H1 (cell line): Measurements from ENCODE around the gene POM121L2. TPM values are rescaled to one million over a fixed set of nuclear protein-coding genes. Genes with fewer than 3 reads are reported as not detected.

Experiments used
- CTCF ChIA-PET: fragments of 300-600 bp; sonication (Branson Sonifier 250); formaldehyde crosslinking; loops from one replicate; lab custom pipeline; 2021; ENCODE audit not compliant: partially characterized antibody; lab: Charles Lee
- POLR2A ChIA-PET: fragments of 300-600 bp; sonication (Branson Sonifier 250); formaldehyde crosslinking; loops from one replicate; lab custom pipeline; 2021; ENCODE audit warnings: inconsistent platforms; ENCODE audit not compliant: partially characterized antibody; lab: Charles Lee
- DNase-seq, 2 experiments: peaks; one replicate each; pipeline versions ENCODE4 v3.0.0 to v3.0.0-alpha.2; 2010 to 2022; ENCODE audit warnings: low spot score in 2 of 2, low read depth in 1 of 2, mixed read lengths in 1 of 2
- FAIRE-seq: peaks from 2 replicates; lab custom pipeline; 2011; peaks lifted over from hg19 to GRCh38; lab: Jason Lieb, UNC
- H2AFZ ChIP-seq: 2 replicates; pipeline ENCODE4 v1.8.1; 2012; ENCODE audit warnings: low read length, inconsistent platforms
- H2AK5ac ChIP-seq: 2 replicates; pipeline ENCODE4 v1.6.1; 2013; ENCODE audit warnings: low read depth, low read length
- H2BK120ac ChIP-seq: replicated peaks from 2 replicates; pipeline ENCODE3; 2013; ENCODE audit warnings: low read depth, low read length, inconsistent platforms
- H2BK12ac ChIP-seq: 2 replicates; pipeline ENCODE4 v1.6.1; 2013; ENCODE audit warnings: low read depth, low read length
- H2BK15ac ChIP-seq: 2 replicates; pipeline ENCODE4 v1.6.1; 2013; ENCODE audit warnings: low read length
- H2BK20ac ChIP-seq: 2 replicates; pipeline ENCODE4 v1.6.1; 2013; ENCODE audit warnings: low read length
- H2BK5ac ChIP-seq: 2 replicates; pipeline ENCODE4 v1.6.1; 2013; ENCODE audit warnings: low read depth, low read length
- H3K14ac ChIP-seq: 2 replicates; pipeline ENCODE4 v1.6.1; 2013; ENCODE audit warnings: inconsistent platforms; ENCODE audit not compliant: insufficient read length
- H3K18ac ChIP-seq: 2 replicates; pipeline ENCODE4 v1.6.1; 2013; ENCODE audit warnings: low read length; ENCODE audit errors: extremely low read depth
- H3K23ac ChIP-seq: 2 replicates; pipeline ENCODE4 v1.6.1; 2013; ENCODE audit warnings: inconsistent platforms; ENCODE audit not compliant: insufficient read length
- H3K23me2 ChIP-seq: 2 replicates; pipeline ENCODE4 v1.6.1; 2013; ENCODE audit warnings: low read depth, low read length
- H3K27ac ChIP-seq: 2 replicates; pipeline ENCODE4 v1.6.1; 2011; ENCODE audit warnings: low read depth, low read length, inconsistent platforms
- H3K27me3 ChIP-seq, 4 experiments: replicated peaks in 1 of 4; 1 replicate in 1 of 4; 2 replicates in 3 of 4; pipeline versions ENCODE4 v1.6.1 to v1.8.1; 2011 to 2013; ENCODE audit warnings: low read length in 3 of 4, mild to moderate bottlenecking in 3 of 4, inconsistent platforms in 2 of 4, mixed read lengths in 2 of 4, moderate library complexity in 1 of 4; ENCODE audit not compliant: control insufficient read depth in 3 of 4, insufficient read depth in 3 of 4; ENCODE audit errors: extremely low read depth in 1 of 4
- H3K36me3 ChIP-seq, 4 experiments: 2 replicates each; pipeline versions ENCODE4 v1.6.1 to v1.8.1; 2011 to 2013; ENCODE audit warnings: mild to moderate bottlenecking in 4 of 4, low read length in 3 of 4, moderate library complexity in 2 of 4, control low read depth in 1 of 4, inconsistent platforms in 1 of 4; ENCODE audit not compliant: insufficient read depth in 4 of 4, control insufficient read depth in 2 of 4
- H3K4ac ChIP-seq: replicated peaks from 2 replicates; pipeline ENCODE3; 2013; ENCODE audit warnings: low read length, low read depth, mixed read lengths, inconsistent platforms; ENCODE audit not compliant: insufficient read length
- H3K4me1 ChIP-seq, 4 experiments: replicated peaks in 1 of 4; 1 replicate in 1 of 4; 2 replicates in 3 of 4; pipeline versions ENCODE4 v1.6.1 to v1.8.1; 2011 to 2013; ENCODE audit warnings: low read length in 3 of 4, inconsistent platforms in 2 of 4, mixed read lengths in 1 of 4; ENCODE audit not compliant: insufficient read depth in 4 of 4, control insufficient read depth in 3 of 4
- H3K4me2 ChIP-seq, 2 experiments: 2 replicates each; pipeline versions ENCODE4 v1.6.1 to v1.8.1; 2011 to 2013; ENCODE audit warnings: low read depth in 2 of 2, low read length in 2 of 2, control low read depth in 1 of 2, inconsistent platforms in 1 of 2, mild to moderate bottlenecking in 1 of 2; ENCODE audit not compliant: insufficient read depth in 1 of 2
- H3K4me3 ChIP-seq, 4 experiments: fragments of 200-600, 300-600 bp in 1 of 4; sonication (generic), shearing (Covaris generic), sonication (Bioruptor Twin) in 1 of 4; 2 replicates each; pipeline versions ENCODE4 v1.5.1 to v1.8.1; 2011 to 2016; ENCODE audit warnings: low read length in 4 of 4, low read depth in 3 of 4, control low read depth in 2 of 4, inconsistent platforms in 2 of 4, mild to moderate bottlenecking in 2 of 4, mixed read lengths in 1 of 4, moderate library complexity in 1 of 4; ENCODE audit not compliant: insufficient read depth in 2 of 4; ENCODE audit errors: extremely low read depth in 1 of 4
- H3K56ac ChIP-seq: replicated peaks from 2 replicates; pipeline ENCODE3; 2013; ENCODE audit warnings: low read depth, mild to moderate bottlenecking, mixed read lengths, low read length, inconsistent platforms; ENCODE audit not compliant: insufficient read length
- H3K79me1 ChIP-seq: 2 replicates; pipeline ENCODE4 v1.6.1; 2013; ENCODE audit warnings: low read depth, low read length, control low read depth
- H3K79me2 ChIP-seq, 2 experiments: 2 replicates each; pipeline versions ENCODE4 v1.6.1 to v1.8.1; 2012 to 2013; ENCODE audit warnings: low read length in 2 of 2, mild to moderate bottlenecking in 2 of 2, inconsistent platforms in 1 of 2; ENCODE audit not compliant: insufficient read depth in 2 of 2, control insufficient read depth in 1 of 2
- H3K9ac ChIP-seq, 4 experiments: replicated peaks in 1 of 4; 1 replicate in 1 of 4; 2 replicates in 3 of 4; pipeline versions ENCODE4 v1.6.1 to v1.8.1; 2011 to 2013; ENCODE audit warnings: low read depth in 3 of 4, low read length in 3 of 4, control low read depth in 2 of 4, mild to moderate bottlenecking in 2 of 4, moderate library complexity in 2 of 4, inconsistent platforms in 1 of 4; ENCODE audit errors: extremely low read depth in 1 of 4
- H3K9me3 ChIP-seq, 2 experiments: 2 replicates each; pipeline versions ENCODE4 v1.6.1 to v1.8.1; 2012 to 2013; ENCODE audit warnings: mild to moderate bottlenecking in 2 of 2, moderate library complexity in 2 of 2, control low read depth in 1 of 2, inconsistent platforms in 1 of 2, low read depth in 1 of 2, low read length in 1 of 2, mixed read lengths in 1 of 2; ENCODE audit not compliant: insufficient read depth in 2 of 2
- H4K20me1 ChIP-seq, 2 experiments: replicated peaks in 1 of 2; 2 replicates each; pipeline versions ENCODE3 to v1.8.1; 2011 to 2013; ENCODE audit warnings: inconsistent platforms in 2 of 2, low read length in 2 of 2, mild to moderate bottlenecking in 1 of 2; ENCODE audit not compliant: insufficient read depth in 2 of 2, control insufficient read depth in 1 of 2
- H4K5ac ChIP-seq: 2 replicates; pipeline ENCODE4 v1.6.1; 2013; ENCODE audit warnings: low read length, low read depth, mixed read lengths, inconsistent platforms; ENCODE audit not compliant: insufficient read length
- H4K8ac ChIP-seq: 2 replicates; pipeline ENCODE4 v1.8.0; 2013; ENCODE audit warnings: mild to moderate bottlenecking, moderate library complexity, low read length, inconsistent platforms; ENCODE audit not compliant: insufficient read depth; ENCODE audit errors: extremely low read depth
- H4K91ac ChIP-seq: replicated peaks from 2 replicates; pipeline ENCODE3; 2013; ENCODE audit warnings: low read length, mixed read lengths, inconsistent platforms; ENCODE audit not compliant: insufficient read length
- WGBS, 2 experiments: shearing (Covaris generic) in 1 of 2; methylation state at CpG; one replicate each; pipeline versions ENCODE4 v1.1.6 to v1.1.7; 2013 to 2015; ENCODE audit warnings: low lambda C conversion rate in 2 of 2, mixed read lengths in 2 of 2, inconsistent platforms in 1 of 2, low coverage in 1 of 2, missing lambda C conversion rate in 1 of 2; ENCODE audit not compliant: insufficient replicate concordance in 2 of 2, insufficient coverage in 1 of 2, insufficient read length in 1 of 2; ENCODE audit errors: extremely low coverage in 1 of 2, missing lambda C conversion rate in 1 of 2; 5-methylcytosine and 5-hydroxymethylcytosine counted together
- polyA plus RNA-seq, 7 experiments: library from polyadenylated mRNA; depleted of rRNA in 3 of 7; stranded (reverse) in 5 of 7; unstranded in 2 of 7; fragments of >200 nt in 5 of 7; fragments of 200-250 nt in 2 of 7; gene quantifications; 1 replicate in 5 of 7; 2 replicates in 1 of 7; 4 replicates in 1 of 7; pipeline versions ENCODE4 v1.2.1 to v1.2.3, GENCODE V29; 2011 to 2013; ENCODE audit warnings: missing spikeins in 2 of 7, mixed read lengths in 2 of 7
- total RNA-seq: library from RNA; stranded (reverse); fragmentation: NEBNext Ultra II Directional; extraction: Animal tissue kit (Norgen Biotek cat#: 25700); gene quantifications from 2 replicates; pipeline ENCODE4 v1.2.1, GENCODE V29; 2021

POM121L2 gene
- total and polyA plus RNA-seq, 2 of the 8 experiments (the other 6 are each of a cell fraction or from before 2014, with no cell fraction given), result 0.05 to 0.09 TPM

DNA sequence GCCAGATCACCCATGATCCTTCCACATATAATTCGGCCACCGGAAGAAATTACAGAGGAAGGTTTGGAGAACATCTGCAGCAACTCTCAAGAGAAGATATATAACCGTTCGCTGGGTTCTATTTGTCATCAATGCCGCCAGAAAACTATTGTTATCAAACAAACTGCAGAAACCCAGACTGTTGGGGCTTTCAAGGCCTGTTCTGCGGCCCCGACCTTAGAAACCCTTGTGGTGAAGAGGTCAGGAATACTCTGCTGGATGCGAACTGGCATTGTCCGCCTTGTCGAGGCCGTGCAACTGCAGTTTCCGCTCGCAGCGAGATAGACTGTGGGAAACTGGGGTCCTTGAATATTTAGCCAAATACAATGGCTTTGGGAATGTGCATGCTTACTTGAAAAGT lies 43.3 kb downstream of the POM121L2 start:
- Histone ChIP-seq H3K79me2 (no peaks in the 10 kb centered on the region), H4K91ac (no peak overlapping the region), H3K27me3 (no peaks in the 10 kb centered on the region; a peak in 1 of 7 replicates), H2BK15ac (no peak overlapping the region), H4K8ac (no peak overlapping the region), H3K4me3 (no peak overlapping the region), H2BK20ac (no peak overlapping the region), H3K9me3 (no peaks in the 10 kb centered on the region), H3K27ac (no peak overlapping the region), H3K23ac (no peak overlapping the region), H2BK12ac (no peak overlapping the region), H2AFZ (no peak overlapping the region), H3K56ac (no peak overlapping the region), H3K14ac (no peak overlapping the region), H2BK5ac (no peak overlapping the region), H2AK5ac (no peak overlapping the region), H3K4me2 (no peak overlapping the region; a peak in 1 of 4 replicates), H3K4ac (no peak overlapping the region), H3K23me2 (no peaks in the 10 kb centered on the region; the same call in 1 of the 2 replicates), H4K5ac (no peak overlapping the region), H3K36me3 (no peaks in the 10 kb centered on the region), H3K79me1 (no peaks in the 10 kb centered on the region), H3K9ac (no peak overlapping the region), H3K18ac (no peak overlapping the region), H3K4me1 (no peaks in the 10 kb centered on the region), H2BK120ac (no peak overlapping the region), H4K20me1 (no peaks in the 10 kb centered on the region)
- no peak for FAIRE-seq
- DNase-seq, result no peak
- CTCF ChIA-PET, result interaction anchor here (0.6 to 1.6 kb wide), 5 partner anchors 8 to 34 kb away, joined by 3 to 4 read pairs (median 3); no protein-coding TSS in a partner anchor
- 93% methylated on average over 14 of the region's 14 CpGs; no CpG with 5 or more reads in 1 of the 2 experiments for WGBS, 2 experiments
- POLR2A ChIA-PET, result no interaction called here
